GM12878 (cell line): ENCODE results near the gene SUGCT. TPM values are rescaled to one million over a fixed set of nuclear protein-coding genes. Genes with fewer than 3 reads are reported as not detected.
A peak's percentile ranks its signal among the peaks of the same experiment; 100 is the strongest.

Experiments used
- ATAC-seq: fragments of 200-7000 bp; cut with Tn5 transposase; 3 replicates; pipeline ENCODE4 v1.9.1; 2020; ENCODE audit warnings: mild to moderate bottlenecking, moderate library complexity
- BruUV-seq: library from RNA; stranded (reverse); fragments of 400-500 nt; replicated peaks from 2 replicates; lab custom pipeline; 2021; lab: Mats Ljungman, UMichigan
- CTCF ChIA-PET: fragments of 300-600 bp; sonication (Branson Sonifier 250); formaldehyde crosslinking; extraction: SDS; loops from one replicate; lab custom pipeline; 2021; ENCODE audit warnings: inconsistent platforms; lab: Yijun Ruan, JAX
- POLR2A ChIA-PET: fragments of 350-600 bp; formaldehyde crosslinking; extraction: SDS; loops from one replicate; lab custom pipeline; 2021; ENCODE audit warnings: inconsistent platforms; lab: Charles Lee
- RAD21 ChIA-PET: fragments of 300-600 bp; sonication (Branson Sonifier 250); formaldehyde crosslinking; loops from one replicate; lab custom pipeline; 2023; ENCODE audit warnings: antibody characterized with exemption; ENCODE audit not compliant: unreplicated experiment; lab: Charles Lee
- SMC1A ChIA-PET: fragments of 300-600 bp; sonication (Branson Sonifier 250); formaldehyde crosslinking; loops from one replicate; lab custom pipeline; 2023; ENCODE audit not compliant: unreplicated experiment, uncharacterized antibody; lab: Charles Lee
- DNase-seq: peaks from one replicate; pipeline ENCODE4 v3.0.0-alpha.2; 2011; ENCODE audit warnings: low read depth, low spot score
- FAIRE-seq: peaks from 3 replicates; lab custom pipeline; 2011; peaks lifted over from hg19 to GRCh38; lab: Jason Lieb, UNC
- H2AFZ ChIP-seq: 2 replicates; pipeline ENCODE4 v1.6.0; 2011; ENCODE audit warnings: low read depth, low read length, control low read depth; ENCODE audit not compliant: control insufficient read depth
- H3K27ac ChIP-seq: 2 replicates; pipeline ENCODE4 v1.5.1; 2011; ENCODE audit warnings: control low read depth; ENCODE audit not compliant: control insufficient read depth, insufficient read depth
- H3K27me3 ChIP-seq, 2 experiments: replicated peaks in 1 of 2; 2 replicates each; pipeline versions ENCODE4 v1.6.0 to v1.6.1; 2011; ENCODE audit warnings: low read length in 1 of 2; ENCODE audit not compliant: control insufficient read depth in 2 of 2, insufficient read depth in 2 of 2
- H3K36me3 ChIP-seq, 2 experiments: 2 replicates each; pipeline ENCODE4 v1.5.1; 2011; ENCODE audit warnings: low read length in 1 of 2; ENCODE audit not compliant: control insufficient read depth in 2 of 2, insufficient read depth in 2 of 2
- H3K4me1 ChIP-seq: 2 replicates; pipeline ENCODE4 v1.6.1; 2011; ENCODE audit warnings: mild to moderate bottlenecking, low read length, moderate library complexity, mixed read lengths; ENCODE audit not compliant: control insufficient read depth, insufficient read depth
- H3K4me2 ChIP-seq: 2 replicates; pipeline ENCODE4 v1.6.0; 2011; ENCODE audit warnings: control low read depth; ENCODE audit not compliant: control insufficient read depth, insufficient read depth
- H3K4me3 ChIP-seq: fragments of 200-600 bp; sonication (generic); 2 replicates; pipeline ENCODE4 v1.5.1; 2016
- H3K79me2 ChIP-seq: 2 replicates; pipeline ENCODE4 v1.6.0; 2011; ENCODE audit warnings: low read length; ENCODE audit not compliant: control insufficient read depth, insufficient read depth
- H3K9ac ChIP-seq: 2 replicates; pipeline ENCODE4 v1.8.0; 2011; ENCODE audit warnings: low read length, control low read depth, mixed read lengths; ENCODE audit not compliant: control insufficient read depth, insufficient read depth
- H3K9me3 ChIP-seq: replicated peaks from 3 replicates; pipeline ENCODE4 v1.5.1; 2011; ENCODE audit warnings: mild to moderate bottlenecking, low read length; ENCODE audit not compliant: control insufficient read depth, insufficient read depth
- H4K20me1 ChIP-seq: 2 replicates; pipeline ENCODE4 v1.6.0; 2011; ENCODE audit not compliant: control insufficient read depth, insufficient read depth
- BHLHE40 ChIP-seq, 2 experiments: fragments of 450-650 bp in 1 of 2; IDR thresholded peaks; 2 replicates each; pipeline ENCODE4 v1.6.1; 2011 to 2017; ENCODE audit warnings: low read depth in 2 of 2, borderline replicate concordance in 1 of 2, improper control_type of control experiment in 1 of 2, low read length in 1 of 2, mild to moderate bottlenecking in 1 of 2
- EGR1 ChIP-seq, 2 experiments: IDR thresholded peaks; 1 replicate in 1 of 2; 2 replicates in 1 of 2; pipeline ENCODE4 v1.6.1; 2011 to 2012; ENCODE audit warnings: low read depth in 2 of 2, low read length in 2 of 2, borderline replicate concordance in 1 of 2, mild to moderate bottlenecking in 1 of 2, moderate library complexity in 1 of 2
- JUNB ChIP-seq: IDR thresholded peaks from 2 replicates; pipeline ENCODE4 v1.6.1; 2016; ENCODE audit warnings: antibody characterized with exemption, mild to moderate bottlenecking
- MXI1 ChIP-seq: fragments of 150-350 bp; IDR thresholded peaks from 2 replicates; pipeline ENCODE4 v1.6.1; 2011; ENCODE audit warnings: low read depth, mild to moderate bottlenecking, inconsistent platforms, low read length, improper control_type of control experiment
- RB1 ChIP-seq: fragments of 450-650 bp; formaldehyde crosslinking; IDR thresholded peaks from 2 replicates; pipeline ENCODE4 v1.6.1; 2017; ENCODE audit warnings: mild to moderate bottlenecking, borderline replicate concordance
- RELA ChIP-seq: fragments of 450-650 bp; IDR thresholded peaks from 2 replicates; pipeline ENCODE4 v1.8.0; 2014; ENCODE audit warnings: borderline replicate concordance; ENCODE audit not compliant: partially characterized antibody
- YBX1 ChIP-seq: fragments of 450-650 bp; IDR thresholded peaks from 2 replicates; pipeline ENCODE4 v1.6.1; 2016; ENCODE audit warnings: antibody characterized with exemption
- WGBS: methylation state at CpG from one replicate; pipeline ENCODE4 v1.1.6; 2016; ENCODE audit warnings: low lambda C conversion rate; ENCODE audit not compliant: insufficient replicate concordance, insufficient coverage; ENCODE audit errors: missing lambda C conversion rate; 5-methylcytosine and 5-hydroxymethylcytosine counted together
- in situ Hi-C: fragments of 300-500 bp; cut with MboI; formaldehyde crosslinking; loops from 9 replicates; pipeline ENCODE4 v1.14.3; 2018; ENCODE audit warnings: mixed read lengths
- intact Hi-C: fragments of 100-400 bp; cut with micrococcal nuclease; formaldehyde crosslinking; loops from one replicate; pipeline ENCODE4 v1.14.2; 2022; ENCODE audit not compliant: unreplicated experiment
- polyA plus RNA-seq, 11 experiments: library from polyadenylated mRNA; depleted of rRNA in 4 of 11; unstranded in 6 of 11; stranded (reverse) in 5 of 11; fragments of >200 nt; fragmentation: Nextera tagmentation in 4 of 11; fragmentation: Illumina TruSeq in 1 of 11; extraction: Ambion mirVana in 4 of 11; extraction: Trizol in 1 of 11; gene quantifications; 1 replicate in 1 of 11; 2 replicates in 10 of 11; pipeline versions ENCODE4 v1.2.1 to v1.2.3, GENCODE V29; 2011 to 2016; ENCODE audit warnings: inconsistent platforms in 2 of 11, missing spikeins in 2 of 11, low read depth in 1 of 11
- total RNA-seq, 4 experiments: library from RNA; depleted of rRNA in 3 of 4; stranded (reverse); fragments of >200 nt in 3 of 4; fragmentation: Illumina TruSeq in 1 of 4; extraction: Trizol in 1 of 4; gene quantifications; 2 replicates each; pipeline versions ENCODE4 v1.2.1 to v1.2.3, GENCODE V29; 2013 to 2021
- TF ChIP-seq, protein P1 (sequence below): fragments of 450-650 bp; IDR thresholded peaks from 2 replicates; pipeline ENCODE4 v1.6.1; 2016; ENCODE audit warnings: mild to moderate bottlenecking, moderate library complexity, borderline replicate concordance
- TF ChIP-seq, protein P2 (sequence below): IDR thresholded peaks from 2 replicates; pipeline ENCODE4 v1.6.1; 2011; ENCODE audit warnings: borderline replicate concordance, low read depth, mild to moderate bottlenecking, moderate library complexity, low read length; ENCODE audit not compliant: insufficient read depth, poor library complexity, severe bottlenecking
- TF ChIP-seq, protein P3 (sequence below): fragments of 450-650 bp; IDR thresholded peaks from 2 replicates; pipeline ENCODE4 v1.6.1; 2017; ENCODE audit warnings: mild to moderate bottlenecking, moderate library complexity
- TF ChIP-seq, protein P4 (sequence below): fragments of 450-650 bp; conservative IDR thresholded peaks from 2 replicates; pipeline ENCODE4 v1.6.1; 2017; ENCODE audit warnings: mild to moderate bottlenecking, moderate library complexity

Gene SUGCT
- total and polyA plus RNA-seq, 10 of the 15 experiments (the other 5 are each of a cell fraction or from before 2014, with no cell fraction given): 0.08 to 1.2 (median 0.67) TPM; not detected in 1

DNA sequence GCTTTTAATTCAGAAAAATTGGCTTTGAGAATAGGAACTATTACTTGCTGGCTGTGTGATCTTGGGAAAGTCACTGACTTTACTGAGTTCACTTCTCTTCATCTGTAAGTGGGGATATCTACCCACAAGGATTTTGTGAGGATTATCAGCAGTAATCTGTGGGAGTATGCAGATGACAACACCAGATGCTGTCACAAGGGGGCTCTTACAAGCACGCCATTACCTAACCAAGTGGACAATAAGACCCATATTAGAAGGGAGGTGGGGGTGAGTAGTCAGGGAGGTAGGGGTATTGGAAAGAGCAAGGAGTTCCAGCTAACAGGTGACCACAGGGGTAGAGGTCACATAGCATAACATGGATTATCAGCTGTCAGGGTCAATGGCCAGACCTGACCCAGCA, 569.4 kb downstream of the SUGCT start:
- Histone ChIP-seq H3K79me2 (no peaks in the 10 kb centered on the region), H3K27ac (no peak overlapping the region), H3K36me3 (no peaks in the 10 kb centered on the region), H3K9ac (no peak overlapping the region), H3K27me3 (no peaks in the 10 kb centered on the region), H3K4me1 (no peaks in the 10 kb centered on the region), H4K20me1 (no peaks in the 10 kb centered on the region), H3K9me3 (no peaks in the 10 kb centered on the region), H3K4me3 (no peak overlapping the region), H3K4me2 (no peak overlapping the region), H2AFZ (no peak overlapping the region)
- CTCF ChIA-PET: interaction anchor here (1.3 kb wide), 1 partner anchor 95 kb away, joined by 3 read pairs; no protein-coding TSS in a partner anchor
- SMC1A ChIA-PET: interaction anchor here (0.8 to 1.6 kb wide), 4 partner anchors 11 to 66 kb away, joined by 3 to 4 read pairs (median 4); no protein-coding TSS in a partner anchor
- intact Hi-C loops (loop anchor here (5.0 to 10.0 kb wide), 2 partner anchors 749 to 1003 kb away; partner anchors contain the start of gene CDK13), in situ Hi-C loops (no loop called here)
- POLR2A ChIA-PET: no interaction called here
- no peak for FAIRE-seq
- DNase-seq: no peak
- RAD21 ChIA-PET: no interaction called here
- ATAC-seq: 0 out of 3 replicates have a peak, but pooled peaks have one; percentile 15
- BruUV-seq: no TSS peak
- 0% methylated on average over 1 of the region's 1 CpG for whole genome bisulfite sequencing
- TF ChIP-seq BHLHE40 (IDR thresholded peaks at IDR 0.05; ENCODE audit: borderline replicate concordance in 1 of 2, low read depth in 2 of 2, low read length in 1 of 2) (no peak), RB1 (no peak), MXI1 (no peak), YBX1 (no peak), RELA (no peak), EGR1 (IDR thresholded peaks at IDR 0.05; ENCODE audit: borderline replicate concordance in 1 of 2, low read depth in 2 of 2, low read length in 2 of 2) (no peak), JUNB (no peak)
- TF ChIP-seq, protein P1, sequence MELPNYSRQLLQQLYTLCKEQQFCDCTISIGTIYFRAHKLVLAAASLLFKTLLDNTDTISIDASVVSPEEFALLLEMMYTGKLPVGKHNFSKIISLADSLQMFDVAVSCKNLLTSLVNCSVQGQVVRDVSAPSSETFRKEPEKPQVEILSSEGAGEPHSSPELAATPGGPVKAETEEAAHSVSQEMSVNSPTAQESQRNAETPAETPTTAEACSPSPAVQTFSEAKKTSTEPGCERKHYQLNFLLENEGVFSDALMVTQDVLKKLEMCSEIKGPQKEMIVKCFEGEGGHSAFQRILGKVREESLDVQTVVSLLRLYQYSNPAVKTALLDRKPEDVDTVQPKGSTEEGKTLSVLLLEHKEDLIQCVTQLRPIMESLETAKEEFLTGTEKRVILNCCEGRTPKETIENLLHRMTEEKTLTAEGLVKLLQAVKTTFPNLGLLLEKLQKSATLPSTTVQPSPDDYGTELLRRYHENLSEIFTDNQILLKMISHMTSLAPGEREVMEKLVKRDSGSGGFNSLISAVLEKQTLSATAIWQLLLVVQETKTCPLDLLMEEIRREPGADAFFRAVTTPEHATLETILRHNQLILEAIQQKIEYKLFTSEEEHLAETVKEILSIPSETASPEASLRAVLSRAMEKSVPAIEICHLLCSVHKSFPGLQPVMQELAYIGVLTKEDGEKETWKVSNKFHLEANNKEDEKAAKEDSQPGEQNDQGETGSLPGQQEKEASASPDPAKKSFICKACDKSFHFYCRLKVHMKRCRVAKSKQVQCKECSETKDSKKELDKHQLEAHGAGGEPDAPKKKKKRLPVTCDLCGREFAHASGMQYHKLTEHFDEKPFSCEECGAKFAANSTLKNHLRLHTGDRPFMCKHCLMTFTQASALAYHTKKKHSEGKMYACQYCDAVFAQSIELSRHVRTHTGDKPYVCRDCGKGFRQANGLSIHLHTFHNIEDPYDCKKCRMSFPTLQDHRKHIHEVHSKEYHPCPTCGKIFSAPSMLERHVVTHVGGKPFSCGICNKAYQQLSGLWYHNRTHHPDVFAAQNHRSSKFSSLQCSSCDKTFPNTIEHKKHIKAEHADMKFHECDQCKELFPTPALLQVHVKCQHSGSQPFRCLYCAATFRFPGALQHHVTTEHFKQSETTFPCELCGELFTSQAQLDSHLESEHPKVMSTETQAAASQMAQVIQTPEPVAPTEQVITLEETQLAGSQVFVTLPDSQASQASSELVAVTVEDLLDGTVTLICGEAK: no peak
- TF ChIP-seq, protein P2, sequence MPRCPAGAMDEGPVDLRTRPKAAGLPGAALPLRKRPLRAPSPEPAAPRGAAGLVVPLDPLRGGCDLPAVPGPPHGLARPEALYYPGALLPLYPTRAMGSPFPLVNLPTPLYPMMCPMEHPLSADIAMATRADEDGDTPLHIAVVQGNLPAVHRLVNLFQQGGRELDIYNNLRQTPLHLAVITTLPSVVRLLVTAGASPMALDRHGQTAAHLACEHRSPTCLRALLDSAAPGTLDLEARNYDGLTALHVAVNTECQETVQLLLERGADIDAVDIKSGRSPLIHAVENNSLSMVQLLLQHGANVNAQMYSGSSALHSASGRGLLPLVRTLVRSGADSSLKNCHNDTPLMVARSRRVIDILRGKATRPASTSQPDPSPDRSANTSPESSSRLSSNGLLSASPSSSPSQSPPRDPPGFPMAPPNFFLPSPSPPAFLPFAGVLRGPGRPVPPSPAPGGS: no peak
- TF ChIP-seq, protein P3, sequence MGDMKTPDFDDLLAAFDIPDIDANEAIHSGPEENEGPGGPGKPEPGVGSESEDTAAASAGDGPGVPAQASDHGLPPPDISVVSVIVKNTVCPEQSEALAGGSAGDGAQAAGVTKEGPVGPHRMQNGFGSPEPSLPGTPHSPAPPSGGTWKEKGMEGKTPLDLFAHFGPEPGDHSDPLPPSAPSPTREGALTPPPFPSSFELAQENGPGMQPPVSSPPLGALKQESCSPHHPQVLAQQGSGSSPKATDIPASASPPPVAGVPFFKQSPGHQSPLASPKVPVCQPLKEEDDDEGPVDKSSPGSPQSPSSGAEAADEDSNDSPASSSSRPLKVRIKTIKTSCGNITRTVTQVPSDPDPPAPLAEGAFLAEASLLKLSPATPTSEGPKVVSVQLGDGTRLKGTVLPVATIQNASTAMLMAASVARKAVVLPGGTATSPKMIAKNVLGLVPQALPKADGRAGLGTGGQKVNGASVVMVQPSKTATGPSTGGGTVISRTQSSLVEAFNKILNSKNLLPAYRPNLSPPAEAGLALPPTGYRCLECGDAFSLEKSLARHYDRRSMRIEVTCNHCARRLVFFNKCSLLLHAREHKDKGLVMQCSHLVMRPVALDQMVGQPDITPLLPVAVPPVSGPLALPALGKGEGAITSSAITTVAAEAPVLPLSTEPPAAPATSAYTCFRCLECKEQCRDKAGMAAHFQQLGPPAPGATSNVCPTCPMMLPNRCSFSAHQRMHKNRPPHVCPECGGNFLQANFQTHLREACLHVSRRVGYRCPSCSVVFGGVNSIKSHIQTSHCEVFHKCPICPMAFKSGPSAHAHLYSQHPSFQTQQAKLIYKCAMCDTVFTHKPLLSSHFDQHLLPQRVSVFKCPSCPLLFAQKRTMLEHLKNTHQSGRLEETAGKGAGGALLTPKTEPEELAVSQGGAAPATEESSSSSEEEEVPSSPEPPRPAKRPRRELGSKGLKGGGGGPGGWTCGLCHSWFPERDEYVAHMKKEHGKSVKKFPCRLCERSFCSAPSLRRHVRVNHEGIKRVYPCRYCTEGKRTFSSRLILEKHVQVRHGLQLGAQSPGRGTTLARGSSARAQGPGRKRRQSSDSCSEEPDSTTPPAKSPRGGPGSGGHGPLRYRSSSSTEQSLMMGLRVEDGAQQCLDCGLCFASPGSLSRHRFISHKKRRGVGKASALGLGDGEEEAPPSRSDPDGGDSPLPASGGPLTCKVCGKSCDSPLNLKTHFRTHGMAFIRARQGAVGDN: no peak
- TF ChIP-seq, protein P4, sequence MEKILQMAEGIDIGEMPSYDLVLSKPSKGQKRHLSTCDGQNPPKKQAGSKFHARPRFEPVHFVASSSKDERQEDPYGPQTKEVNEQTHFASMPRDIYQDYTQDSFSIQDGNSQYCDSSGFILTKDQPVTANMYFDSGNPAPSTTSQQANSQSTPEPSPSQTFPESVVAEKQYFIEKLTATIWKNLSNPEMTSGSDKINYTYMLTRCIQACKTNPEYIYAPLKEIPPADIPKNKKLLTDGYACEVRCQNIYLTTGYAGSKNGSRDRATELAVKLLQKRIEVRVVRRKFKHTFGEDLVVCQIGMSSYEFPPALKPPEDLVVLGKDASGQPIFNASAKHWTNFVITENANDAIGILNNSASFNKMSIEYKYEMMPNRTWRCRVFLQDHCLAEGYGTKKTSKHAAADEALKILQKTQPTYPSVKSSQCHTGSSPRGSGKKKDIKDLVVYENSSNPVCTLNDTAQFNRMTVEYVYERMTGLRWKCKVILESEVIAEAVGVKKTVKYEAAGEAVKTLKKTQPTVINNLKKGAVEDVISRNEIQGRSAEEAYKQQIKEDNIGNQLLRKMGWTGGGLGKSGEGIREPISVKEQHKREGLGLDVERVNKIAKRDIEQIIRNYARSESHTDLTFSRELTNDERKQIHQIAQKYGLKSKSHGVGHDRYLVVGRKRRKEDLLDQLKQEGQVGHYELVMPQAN: no peak
